GM12873 (cell line): ENCODE results near the gene SLC22A3.

ENCODE experiments used
- TF ChIP-seq, protein P1 (sequence below): IDR thresholded peaks from 2 replicates; pipeline ENCODE4 v1.5.1; 2012; ENCODE audit warnings: low read depth, mild to moderate bottlenecking, moderate library complexity, low read length, control low read depth; ENCODE audit not compliant: insufficient read depth; ENCODE audit errors: missing control alignments

The SLC22A3 gene

DNA sequence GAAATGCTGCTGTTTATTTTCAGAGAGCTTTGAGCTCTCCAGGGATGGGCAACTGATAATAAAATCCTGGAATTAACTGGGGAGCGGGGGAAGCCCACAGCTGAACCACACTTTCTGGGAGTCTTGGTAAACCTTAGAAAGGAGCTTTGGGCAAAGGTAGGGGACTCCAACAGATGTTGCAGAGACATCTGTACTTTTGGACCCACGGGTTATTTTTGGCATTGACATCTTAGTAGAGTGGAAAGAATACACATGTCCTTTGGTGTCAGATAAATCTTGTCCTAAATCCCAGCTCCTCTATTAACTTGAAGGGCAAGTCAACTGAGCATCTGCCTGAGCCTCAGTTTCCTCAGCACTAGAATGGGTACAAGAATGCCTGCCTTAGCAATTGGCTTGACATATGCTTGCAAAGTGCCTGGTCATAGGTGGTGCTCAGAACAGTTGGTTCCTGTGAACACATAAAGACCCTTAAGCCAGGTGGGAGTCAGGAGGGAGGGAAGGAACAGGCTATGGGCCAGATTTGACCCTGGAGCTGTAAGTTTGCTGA, 5.8 kb downstream of the SLC22A3 start:
- TF ChIP-seq, protein P1, sequence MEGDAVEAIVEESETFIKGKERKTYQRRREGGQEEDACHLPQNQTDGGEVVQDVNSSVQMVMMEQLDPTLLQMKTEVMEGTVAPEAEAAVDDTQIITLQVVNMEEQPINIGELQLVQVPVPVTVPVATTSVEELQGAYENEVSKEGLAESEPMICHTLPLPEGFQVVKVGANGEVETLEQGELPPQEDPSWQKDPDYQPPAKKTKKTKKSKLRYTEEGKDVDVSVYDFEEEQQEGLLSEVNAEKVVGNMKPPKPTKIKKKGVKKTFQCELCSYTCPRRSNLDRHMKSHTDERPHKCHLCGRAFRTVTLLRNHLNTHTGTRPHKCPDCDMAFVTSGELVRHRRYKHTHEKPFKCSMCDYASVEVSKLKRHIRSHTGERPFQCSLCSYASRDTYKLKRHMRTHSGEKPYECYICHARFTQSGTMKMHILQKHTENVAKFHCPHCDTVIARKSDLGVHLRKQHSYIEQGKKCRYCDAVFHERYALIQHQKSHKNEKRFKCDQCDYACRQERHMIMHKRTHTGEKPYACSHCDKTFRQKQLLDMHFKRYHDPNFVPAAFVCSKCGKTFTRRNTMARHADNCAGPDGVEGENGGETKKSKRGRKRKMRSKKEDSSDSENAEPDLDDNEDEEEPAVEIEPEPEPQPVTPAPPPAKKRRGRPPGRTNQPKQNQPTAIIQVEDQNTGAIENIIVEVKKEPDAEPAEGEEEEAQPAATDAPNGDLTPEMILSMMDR: no peak

DNA sequence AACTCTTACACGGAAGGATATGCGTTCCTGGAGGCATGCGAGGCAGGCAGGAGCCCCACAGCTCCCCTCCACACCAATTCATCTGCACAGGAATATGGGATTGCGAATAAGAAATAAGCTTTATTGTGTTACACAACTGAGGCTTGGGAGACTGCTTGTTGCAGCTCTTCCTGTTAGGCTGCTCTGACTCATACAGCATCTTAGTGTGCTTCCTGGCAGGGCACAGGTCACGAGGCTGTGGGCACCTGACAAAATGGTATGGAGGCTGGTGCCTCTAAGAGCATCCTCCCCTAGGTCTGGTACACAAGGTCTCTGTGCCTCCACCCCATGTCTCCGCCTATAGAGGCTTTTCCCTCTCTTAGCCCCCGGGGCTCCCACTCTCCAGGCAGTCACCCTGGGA, 6.8 kb downstream of the SLC22A3 start:
- TF ChIP-seq, protein P1: no peak

DNA sequence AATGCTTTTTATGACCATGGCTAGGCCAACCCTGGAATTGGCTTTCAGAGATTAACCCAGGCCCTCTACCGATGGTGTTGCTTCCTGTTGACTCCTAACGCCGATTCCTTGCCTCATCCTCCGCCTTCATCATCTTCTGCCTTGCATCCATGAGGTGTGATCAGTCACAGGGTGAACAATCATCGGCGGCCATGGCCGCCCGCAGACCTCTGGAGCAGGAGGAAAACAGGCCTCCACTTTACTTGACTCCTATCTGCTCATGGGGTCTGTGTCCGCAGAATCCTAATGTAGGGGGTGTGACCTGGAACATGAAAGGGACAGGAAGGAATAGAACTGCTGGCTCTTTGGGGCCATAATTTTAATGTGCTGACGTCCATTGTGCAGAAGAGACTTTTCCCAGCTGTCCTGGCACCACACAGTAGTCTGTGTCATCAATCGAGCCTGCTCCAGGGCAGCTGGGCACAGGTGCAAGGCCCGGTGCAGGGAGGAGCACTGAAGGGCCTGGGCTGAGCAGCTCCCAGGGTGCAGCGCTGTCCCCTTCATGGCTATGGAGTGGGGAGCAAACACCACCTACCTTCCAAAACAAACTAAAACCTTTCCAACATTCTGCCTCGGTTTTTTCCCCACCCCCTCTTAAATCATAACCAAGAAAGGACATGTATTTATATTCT, 8.0 kb downstream of the SLC22A3 start:
- TF ChIP-seq, protein P1: no peak

DNA sequence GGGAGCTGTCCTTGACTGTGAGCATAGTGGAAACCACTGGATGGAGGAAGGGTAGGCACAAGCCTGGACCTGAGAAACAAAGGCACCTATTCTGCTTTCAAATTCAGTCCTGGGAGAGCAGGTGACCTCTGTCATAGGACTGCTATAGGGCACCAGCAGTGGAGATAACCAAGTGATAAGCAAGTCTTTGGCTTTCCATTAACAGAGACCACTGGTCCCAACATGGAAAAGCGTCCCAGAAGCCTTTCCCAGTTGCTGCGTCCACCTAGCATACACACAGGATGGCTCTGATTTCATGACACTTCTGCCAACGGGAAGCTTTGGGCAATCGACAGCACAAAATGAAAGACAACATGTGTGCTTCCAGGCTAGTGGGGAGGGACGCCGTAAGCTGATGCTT, 8.9 kb downstream of the SLC22A3 start:
- TF ChIP-seq, protein P1: no peak

DNA sequence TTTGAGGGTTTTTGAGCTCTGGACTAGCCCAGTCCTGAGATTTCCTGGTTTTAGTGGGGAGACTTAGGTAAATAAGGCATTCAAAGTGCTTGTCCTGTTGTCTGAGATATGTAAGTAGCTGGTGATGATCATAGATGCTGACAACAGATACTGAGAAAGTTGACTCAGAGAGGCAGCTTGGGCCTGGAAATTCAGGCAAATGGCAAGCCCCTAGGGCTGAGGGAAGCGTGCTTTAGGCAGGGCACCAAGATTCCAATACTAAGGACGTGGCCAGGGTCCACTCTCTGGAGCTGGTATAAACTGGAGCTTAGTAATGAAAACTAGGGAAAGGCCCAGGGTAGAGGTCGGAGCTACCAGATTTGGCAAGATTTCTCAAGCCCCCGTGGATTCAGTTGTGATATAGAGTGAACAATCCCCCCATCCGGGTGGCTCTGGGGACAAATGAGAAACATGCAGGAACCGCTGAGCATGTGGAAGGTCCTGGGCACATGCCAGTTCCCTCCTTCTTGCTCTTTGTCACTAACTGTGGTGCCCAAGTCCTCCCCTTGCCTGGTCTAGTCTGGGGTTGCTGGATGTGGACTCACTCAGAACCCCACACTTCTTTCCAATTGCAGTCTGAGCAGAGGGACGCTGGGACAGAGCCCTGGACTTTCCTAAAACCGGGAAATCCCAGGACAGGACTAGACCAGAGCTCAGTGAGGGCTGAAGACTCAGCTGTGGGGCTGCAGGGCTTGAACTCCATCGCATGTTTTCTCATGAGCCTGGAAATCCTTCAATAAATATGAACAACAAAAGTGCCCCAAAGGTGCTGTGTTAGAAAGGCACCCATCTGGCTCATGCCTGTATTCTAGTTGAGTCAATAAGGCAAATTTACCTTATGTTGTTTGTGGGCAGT, 10.3 kb downstream of the SLC22A3 start:
- TF ChIP-seq, protein P1: no peak

DNA sequence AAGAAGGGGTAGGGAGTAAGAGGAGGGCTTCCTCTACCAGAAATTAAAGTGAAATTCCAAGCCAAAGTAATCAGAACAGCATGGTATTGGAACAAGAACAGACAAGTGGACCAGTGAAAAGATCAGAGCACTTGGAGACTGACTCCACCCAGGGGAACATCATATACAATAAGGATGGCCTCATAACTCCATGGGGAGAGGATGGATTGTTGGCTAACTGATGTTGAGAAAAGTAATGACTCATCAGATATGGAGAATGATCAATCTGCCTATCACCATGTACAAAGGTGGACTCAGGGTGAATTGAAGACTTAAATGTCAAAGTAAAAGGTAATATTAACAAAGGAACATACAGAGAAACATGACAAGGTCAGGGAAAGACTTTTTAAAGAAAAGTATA, 12.8 kb downstream of the SLC22A3 start:
- TF ChIP-seq, protein P1: no peak

DNA sequence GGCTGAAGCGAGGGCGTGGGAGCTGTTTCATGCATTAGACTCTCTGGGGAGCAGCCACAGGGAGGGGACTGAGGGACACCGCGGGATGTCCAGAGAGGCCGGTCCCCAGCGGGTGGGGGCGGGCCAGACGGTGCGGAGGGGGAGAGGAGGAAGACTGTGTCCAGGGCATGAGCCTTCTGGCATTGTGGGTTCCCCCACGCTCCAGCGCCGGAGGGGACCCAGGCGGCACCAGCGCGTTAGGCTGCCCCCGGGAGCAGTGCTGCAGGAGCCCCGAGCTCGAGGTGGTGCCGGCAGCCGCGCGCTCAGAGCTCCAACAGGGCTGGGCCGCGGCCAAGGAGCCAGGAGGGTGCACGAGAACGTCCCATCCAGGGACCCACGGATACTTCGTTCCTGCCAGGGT, 14.4 kb downstream of the SLC22A3 start:
- TF ChIP-seq, protein P1: no peak
